Activated CD8-positive, alpha-beta memory T cell treated with anti-CD3 and anti-CD28 coated beads for 1 hour (primary cell): ENCODE measurements around the gene C10orf105.

Experiments
- DNase-seq, 2 donors: peaks; one replicate each; pipeline ENCODE4 v3.0.0-alpha.2; 2020; ENCODE audit warnings: low read depth in 1 of 2; ENCODE audit errors: extremely low read depth in 1 of 2

The C10orf105 gene

GRCh38 chr10:71717551-71717951 lies 2.0 kb downstream of the C10orf105 start:
- DNase-seq, result no peak

DNA sequence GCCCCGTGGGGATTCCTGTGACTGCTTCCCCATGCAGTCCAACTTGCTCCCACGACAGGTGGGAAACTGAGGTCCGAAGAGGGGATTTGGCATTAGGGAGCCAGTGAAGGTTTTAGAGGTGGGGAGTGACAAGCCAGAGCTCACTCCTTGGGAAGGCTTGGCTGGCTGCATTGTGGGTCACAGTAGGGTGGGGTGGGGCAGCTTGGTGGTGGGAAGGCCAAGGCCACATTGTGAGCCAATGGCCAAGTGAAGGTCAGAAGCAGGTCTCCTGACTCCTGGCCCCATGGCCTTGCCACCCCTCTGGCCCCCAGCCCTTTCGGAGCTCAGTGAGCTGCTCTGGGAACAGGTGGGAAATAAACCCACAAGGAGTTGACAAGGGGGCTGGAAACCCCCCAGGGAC lies 2.5 kb downstream of the C10orf105 start:
- no peak for DNase-seq

GRCh38 chr10:71716426-71716825 lies 3.2 kb downstream of the C10orf105 start:
- DNase-seq, result no peak

GRCh38 chr10:71715860-71716259 lies 3.7 kb downstream of the C10orf105 start:
- no peak for DNase-seq

DNA sequence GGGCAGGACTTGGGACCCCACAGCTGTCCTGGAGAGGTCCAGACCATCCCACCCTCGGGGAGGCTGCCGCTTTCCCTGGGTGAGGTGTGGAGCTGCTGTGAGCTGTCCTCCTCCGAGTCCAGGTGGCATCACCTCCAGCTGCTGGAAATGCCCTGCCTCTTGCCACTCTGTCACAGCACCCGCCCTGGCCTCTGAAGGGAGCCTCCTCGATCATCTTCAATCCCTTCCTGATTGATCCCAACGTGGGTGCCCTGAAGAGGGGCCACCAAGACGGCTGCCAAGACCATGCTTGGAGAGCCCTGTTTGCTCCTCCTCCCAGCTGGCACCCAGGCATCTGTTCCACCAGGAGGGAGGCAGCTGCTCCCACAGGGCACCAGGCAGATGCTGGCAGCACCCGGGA lies 4.6 kb downstream of the C10orf105 start:
- DNase-seq, result no peak

GRCh38 chr10:71714592-71714991 lies 5.0 kb downstream of the C10orf105 start:
- no peak for DNase-seq

DNA sequence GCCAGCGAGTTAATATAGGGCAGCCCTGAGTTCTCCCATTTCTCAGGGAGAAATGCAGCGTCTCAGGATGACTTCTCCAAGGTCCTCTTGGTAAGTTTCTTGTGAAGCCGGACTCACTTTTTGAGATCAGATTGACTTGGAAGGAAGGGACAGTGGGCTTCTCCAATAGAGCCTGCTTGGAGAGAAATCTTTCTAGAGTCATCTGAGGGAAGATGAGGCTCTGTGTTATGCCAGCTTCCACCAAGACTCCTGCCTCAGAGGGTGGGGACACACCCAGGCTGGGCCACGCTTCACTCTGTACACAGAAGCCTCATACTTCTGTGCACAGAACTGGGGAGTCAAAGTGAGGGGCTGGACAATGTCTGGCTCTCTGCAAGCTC lies 5.6 kb downstream of the C10orf105 start:
- no peak for DNase-seq

DNA sequence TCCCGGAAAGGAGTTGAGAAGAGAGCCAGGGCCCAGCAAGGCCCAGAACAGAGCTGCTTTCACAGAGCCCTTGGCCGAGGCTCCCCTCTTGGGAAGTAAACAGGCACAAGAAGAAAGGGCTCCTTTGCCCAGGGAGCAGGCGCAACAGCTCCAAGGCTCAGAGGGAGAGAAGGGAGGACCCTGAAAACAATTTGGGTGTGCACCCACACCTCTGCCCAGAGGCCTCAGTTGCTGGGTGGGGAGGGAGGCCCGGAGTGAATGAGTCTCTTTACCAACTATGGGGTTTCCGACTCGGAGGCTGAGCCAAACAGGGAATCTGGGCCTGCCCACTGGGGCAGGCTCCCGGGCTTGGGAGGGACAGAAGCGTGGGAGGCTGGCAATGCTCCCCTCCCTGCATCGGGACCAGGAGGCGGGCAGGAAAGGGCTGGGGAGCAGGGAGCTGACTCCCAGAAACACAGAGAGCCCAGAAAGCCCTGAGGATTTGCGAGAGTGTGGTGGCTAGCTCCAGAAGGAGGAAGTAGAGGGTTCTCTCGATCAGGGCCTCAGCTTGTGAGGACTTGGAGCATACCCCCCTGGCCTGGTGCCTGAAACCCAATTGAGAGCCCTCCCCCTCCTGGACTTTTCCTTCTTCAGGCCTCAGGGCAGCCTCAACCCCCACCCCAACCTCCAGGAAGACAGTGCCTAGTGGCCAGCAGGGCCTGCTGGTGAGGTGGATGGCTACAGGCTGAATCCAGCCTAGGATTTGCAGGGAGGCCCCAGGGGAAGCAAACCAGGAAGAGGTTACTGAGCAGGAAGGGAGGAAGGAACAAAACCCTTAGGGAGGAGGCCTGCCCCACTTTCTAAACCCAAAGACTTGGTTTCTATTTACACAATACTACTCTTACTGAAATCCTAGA lies 6.2 kb downstream of the C10orf105 start:
- DNase-seq, result peak in 1 of 2 donors; percentile 25

GRCh38 chr10:71712572-71713134 lies 6.9 kb downstream of the C10orf105 start:
- no peak for DNase-seq

- no peak for DNase-seq
Measured at GRCh38 chr10:71712170-71712569, 7.4 kb downstream of the C10orf105 start.

GRCh38 chr10:71711052-71711623 lies 8.4 kb downstream of the C10orf105 start:
- DNase-seq, result no peak

DNA sequence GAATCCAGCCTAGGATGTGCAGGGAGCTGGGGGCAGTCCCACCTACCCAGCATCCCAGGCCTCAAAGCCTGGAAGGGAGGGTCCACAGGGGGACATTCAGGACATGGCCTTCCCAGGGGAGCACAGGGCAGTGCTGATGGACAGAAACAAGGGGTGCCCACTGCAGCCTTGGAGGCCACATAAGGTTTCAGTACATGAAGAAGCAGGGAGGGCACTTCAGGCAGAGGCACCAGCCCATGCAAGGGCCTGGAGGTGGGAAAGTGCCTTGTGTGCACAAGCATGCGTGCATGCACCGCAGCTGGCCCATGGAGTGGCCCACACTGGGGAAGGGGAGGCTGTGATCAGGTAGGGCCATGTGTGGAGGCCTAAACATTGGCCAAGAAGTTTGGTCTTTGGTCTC lies 9.1 kb downstream of the C10orf105 start:
- DNase-seq, result no peak

DNA sequence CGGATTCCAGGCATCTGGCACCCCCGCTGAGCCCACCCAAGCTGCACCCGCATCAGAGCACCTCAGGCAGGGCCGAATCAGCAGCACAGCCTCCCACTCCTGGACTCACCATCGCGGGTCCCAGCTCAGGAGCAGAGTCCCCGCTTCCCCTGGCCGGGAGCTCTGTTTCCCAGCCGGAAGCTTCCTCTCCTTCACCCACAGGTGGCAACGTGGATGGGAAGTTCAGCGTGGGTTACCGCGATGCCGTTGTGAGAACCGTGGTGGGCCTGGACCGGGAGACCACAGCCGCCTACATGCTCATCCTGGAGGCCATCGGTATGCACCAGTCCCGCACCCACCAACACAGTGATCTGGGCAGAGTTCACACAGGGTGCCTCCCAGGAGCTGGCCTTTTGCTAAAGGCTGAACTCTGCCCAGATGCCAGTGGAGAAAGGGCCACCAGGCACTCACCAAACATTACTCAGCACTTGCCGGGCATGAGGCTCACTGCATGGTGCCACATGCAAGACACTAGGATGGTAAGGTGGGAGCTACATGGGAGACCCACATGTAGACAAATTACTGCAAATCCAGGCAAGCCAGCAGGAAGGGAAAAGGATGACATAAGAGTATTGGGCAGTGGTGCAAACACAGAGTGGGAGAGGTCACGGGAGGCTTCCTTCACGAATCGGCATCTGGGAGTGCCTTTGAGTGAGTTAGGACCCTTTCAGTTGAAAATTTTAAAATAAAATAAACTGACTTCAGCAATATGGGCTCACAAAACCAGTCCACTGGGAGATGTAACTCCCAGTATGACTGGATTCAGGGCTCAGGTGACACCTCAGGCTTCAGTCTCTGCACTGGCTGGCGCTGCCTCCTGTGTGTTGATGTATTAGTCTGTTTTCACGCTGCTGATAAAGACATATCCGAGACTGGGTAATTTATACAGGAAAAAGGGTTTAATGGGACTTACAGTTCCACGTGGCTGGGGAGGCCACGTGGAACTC lies 10.4 kb downstream of the C10orf105 start:
- no peak for DNase-seq

- peak in 1 of 2 donors; percentile 47 for DNase-seq
Measured at GRCh38 chr10:71708301-71708703, 11.3 kb downstream of the C10orf105 start.

DNA sequence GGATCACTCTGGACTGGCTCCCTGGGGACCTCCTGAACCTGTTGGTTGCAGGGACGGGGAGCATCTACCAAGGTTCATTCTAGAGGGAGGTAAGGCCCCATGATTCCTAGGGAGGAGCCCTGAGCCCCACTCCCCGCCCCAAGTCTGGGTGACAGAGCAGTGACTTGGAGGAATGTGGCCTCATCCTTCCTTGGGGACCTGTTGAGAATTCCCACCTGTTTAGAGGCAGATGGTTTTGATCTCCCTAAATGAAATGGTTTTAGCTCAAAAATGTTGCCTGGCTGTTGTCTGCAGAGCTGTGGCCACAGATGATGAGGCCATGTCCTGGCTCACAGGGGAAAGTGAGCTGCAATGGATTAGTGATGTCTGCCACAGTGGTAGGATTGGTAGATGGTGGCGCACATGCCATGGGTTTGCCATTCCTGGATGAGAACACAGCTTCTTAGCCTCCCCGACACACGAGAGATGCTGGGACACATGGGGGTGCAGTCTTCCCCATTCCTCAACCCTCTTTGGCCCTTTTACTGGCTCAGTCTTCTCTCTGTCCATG lies 12.3 kb downstream of the C10orf105 start:
- DNase-seq, result no peak

GRCh38 chr10:71706216-71707121 lies 13.1 kb downstream of the C10orf105 start:
- no peak for DNase-seq

DNA sequence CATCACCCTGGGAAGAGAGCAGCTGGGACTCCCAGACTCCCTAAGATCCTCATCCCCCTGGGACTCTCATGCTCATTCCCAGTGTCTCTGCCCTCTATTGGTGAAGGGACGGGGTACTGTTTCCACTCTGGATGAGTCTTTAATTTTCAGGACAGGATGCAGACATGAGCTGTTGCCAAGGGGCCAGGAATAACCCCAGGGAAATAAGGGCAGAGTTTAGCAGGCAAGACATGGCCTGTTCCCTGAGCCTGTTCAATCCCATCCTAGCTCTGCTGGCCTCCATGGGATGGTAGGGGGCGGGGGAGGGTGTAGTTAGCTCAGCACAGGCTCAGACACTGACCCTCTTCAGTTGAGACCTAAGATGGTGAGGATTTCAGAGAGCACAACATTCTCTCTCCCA lies 14.0 kb downstream of the C10orf105 start:
- no peak for DNase-seq

GRCh38 chr10:71704816-71705215 lies 14.8 kb downstream of the C10orf105 start:
- DNase-seq, result no peak

DNA sequence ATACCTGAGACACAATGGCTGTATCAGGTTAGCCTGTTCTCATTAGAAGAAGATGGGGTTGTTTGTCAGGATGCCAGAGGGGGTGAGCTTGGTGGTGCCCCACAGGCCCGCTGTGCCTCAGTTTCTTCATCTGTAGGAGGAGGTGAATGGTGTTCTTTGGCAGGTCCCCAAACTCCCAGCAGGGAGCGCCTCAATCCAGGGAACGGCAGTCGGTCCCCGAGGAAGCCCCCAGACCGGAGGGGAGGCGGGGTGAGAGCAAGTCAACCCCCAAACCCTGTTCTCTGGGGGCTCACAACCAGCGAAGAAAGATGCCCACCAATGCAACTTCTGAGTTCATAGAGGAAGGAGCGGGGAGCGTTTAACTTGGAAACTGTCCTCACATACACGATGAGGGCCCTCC lies 16.0 kb downstream of the C10orf105 start:
- DNase-seq, result no peak
